Sigmoid colon (tissue), 7 donors: ENCODE measurements around the gene ARHGDIA. TPM values are rescaled to one million over a fixed set of nuclear protein-coding genes. Genes with fewer than 3 reads are reported as not detected.
A peak's percentile ranks its signal among the peaks of the same experiment; 100 is the strongest.

Experiments
- DNase-seq: peaks from one replicate; pipeline ENCODE4 v3.0.0-alpha.2; 2019
- H3K27ac ChIP-seq, 4 donors: fragments of 200-600 bp; sonication (generic); one replicate each; pipeline ENCODE4 v1.5.1; 2016 to 2019; ENCODE audit warnings: mild to moderate bottlenecking in 1 of 4
- H3K27me3 ChIP-seq, 3 donors: fragments of 200-600 bp; sonication (generic); one replicate each; pipeline ENCODE4 v1.5.1; 2019; ENCODE audit warnings: mild to moderate bottlenecking in 1 of 3
- H3K36me3 ChIP-seq, 4 donors: fragments of 200-600 bp; sonication (generic); one replicate each; pipeline ENCODE4 v1.5.1; 2016 to 2019
- H3K4me1 ChIP-seq, 4 donors: fragments of 200-600 bp; sonication (generic); one replicate each; pipeline ENCODE4 v1.5.1; 2017 to 2019
- H3K4me3 ChIP-seq, 4 donors: fragments of 200-600 bp; sonication (generic); one replicate each; pipeline ENCODE4 v1.5.1; 2017 to 2019; ENCODE audit warnings: mild to moderate bottlenecking in 2 of 4, moderate library complexity in 1 of 4
- H3K9me3 ChIP-seq, 4 donors: fragments of 200-600 bp in 3 of 4; sonication (generic) in 3 of 4; one replicate each; pipeline versions ENCODE4 v1.5.1 to v1.6.1; 2013 to 2019
- EP300 ChIP-seq, 4 donors: sonication (generic); formaldehyde crosslinking; IDR thresholded peaks; one replicate each; pipeline ENCODE4 v1.6.1; 2017; ENCODE audit warnings: antibody characterized with exemption in 4 of 4
- POLR2A ChIP-seq, 2 donors: fragments of 450-650 bp; IDR thresholded peaks; one replicate each; pipeline ENCODE4 v1.6.1; 2016; ENCODE audit warnings: antibody characterized with exemption in 2 of 2, mild to moderate bottlenecking in 2 of 2, moderate library complexity in 2 of 2
- POLR2AphosphoS5 ChIP-seq, 4 donors: sonication (generic); formaldehyde crosslinking; IDR thresholded peaks; one replicate each; pipeline ENCODE4 v1.6.1; 2017; ENCODE audit warnings: antibody characterized with exemption in 4 of 4
- WGBS, 2 donors: extraction: QIAGEN DNeasy Blood & Tissue Kit; methylation state at CpG; one replicate each; pipeline ENCODE4 v1.1.7; 2013; 5-methylcytosine and 5-hydroxymethylcytosine counted together
- intact Hi-C: fragments of 100-400 bp; cut with DNase I; formaldehyde crosslinking; loops from one replicate; pipeline ENCODE4 v1.15.1; 2023
- polyA plus RNA-seq, 3 donors: library from polyadenylated mRNA; stranded (reverse); fragments of 200-250 nt; gene quantifications; one replicate each; pipeline ENCODE4 v1.2.3, GENCODE V29; 2013
- total RNA-seq, 4 donors: library from RNA; depleted of rRNA; stranded (reverse); fragments of >200 nt; gene quantifications; one replicate each; pipeline ENCODE4 v1.1.0, GENCODE V29; 2016
- TF ChIP-seq, protein P1 (sequence below), 4 experiments: fragments of 450-650 bp in 3 of 4; fragments of 200-600 bp in 1 of 4; IDR thresholded peaks; one replicate each; pipeline ENCODE4 v1.5.1; 2016 to 2019; ENCODE audit warnings: antibody characterized with exemption in 4 of 4, mild to moderate bottlenecking in 3 of 4, moderate library complexity in 2 of 4
- donor health status: healthy with polysubstance abuse.
- donor health status: Bipolar disorder and iron deficiency.
- donor health status: healthy.

The ARHGDIA gene
- total and polyA plus RNA-seq, 7 donors, result 67.0 to 452 (median 99.5) TPM

DNA sequence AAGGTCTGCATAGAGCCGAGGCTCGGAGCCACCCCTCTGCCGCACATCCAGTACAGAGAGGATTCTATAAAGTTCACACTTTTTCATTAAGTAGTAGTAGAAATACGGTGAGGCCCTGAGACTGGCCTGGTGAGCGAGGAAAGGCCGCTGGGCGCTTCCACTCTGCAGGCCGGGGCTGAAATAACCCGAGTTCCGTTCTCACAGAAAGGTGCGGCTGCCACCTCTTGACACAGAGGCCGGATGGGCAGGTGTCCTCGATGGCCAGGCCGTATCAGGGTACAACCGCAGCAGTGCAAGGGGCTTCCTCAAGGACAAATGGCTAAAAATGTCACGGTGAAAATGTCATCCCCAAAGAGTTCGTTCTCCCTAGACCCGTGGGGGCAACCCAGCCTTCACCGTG lies 40.8 kb upstream of the ARHGDIA start:
- Histone ChIP-seq H3K27me3 (no peaks in the 10 kb centered on the region), H3K27ac (peak overlapping the region; percentile 56 to 78 (median 74)), H3K36me3 (peaks cover 13 to 46% (median 26%) of the 10 kb centered on the region in 4 donors), H3K9me3 (no peaks in the 10 kb centered on the region), H3K4me1 (peaks cover 0 to 28% (median 22%) of the 10 kb centered on the region in 4 donors), H3K4me3 (peak overlapping the region in 1 of 4 donors; percentile 20)
- intact Hi-C loops, result no loop called here
- no peak for TF ChIP-seq POLR2A (IDR thresholded peaks at IDR 0.05)
- 80 to 89% methylated on average over 19 of the region's 19 CpGs for WGBS, 2 donors
- no peak for DNase-seq

GRCh38 chr17:81911277-81911961 lies 40.3 kb upstream of the ARHGDIA start, which contains the start of gene PCYT2:
PCYT2 (minus strand) TSS chr17:81911399; CDS start chr17:81911355, 44 bp downstream.
- intact Hi-C loops, result no loop called here
- Histone ChIP-seq H3K9me3 (no peaks in the 10 kb centered on the region), H3K27ac (peak within 1 kb of the TSS; percentile 56 to 78 (median 74)), H3K27me3 (no peaks in the 10 kb centered on the region), H3K4me1 (peaks cover 0 to 22% (median 17%) of the 10 kb centered on the region in 4 donors), H3K4me3 (peak within 1 kb of the TSS; percentile 58 to 77 (median 63)), H3K36me3 (peaks cover 13 to 46% (median 26%) of the 10 kb centered on the region in 4 donors)
- WGBS, 2 donors, result 5 to 8% methylated on average over 84 of the region's 84 CpGs
- TF ChIP-seq, protein P1, sequence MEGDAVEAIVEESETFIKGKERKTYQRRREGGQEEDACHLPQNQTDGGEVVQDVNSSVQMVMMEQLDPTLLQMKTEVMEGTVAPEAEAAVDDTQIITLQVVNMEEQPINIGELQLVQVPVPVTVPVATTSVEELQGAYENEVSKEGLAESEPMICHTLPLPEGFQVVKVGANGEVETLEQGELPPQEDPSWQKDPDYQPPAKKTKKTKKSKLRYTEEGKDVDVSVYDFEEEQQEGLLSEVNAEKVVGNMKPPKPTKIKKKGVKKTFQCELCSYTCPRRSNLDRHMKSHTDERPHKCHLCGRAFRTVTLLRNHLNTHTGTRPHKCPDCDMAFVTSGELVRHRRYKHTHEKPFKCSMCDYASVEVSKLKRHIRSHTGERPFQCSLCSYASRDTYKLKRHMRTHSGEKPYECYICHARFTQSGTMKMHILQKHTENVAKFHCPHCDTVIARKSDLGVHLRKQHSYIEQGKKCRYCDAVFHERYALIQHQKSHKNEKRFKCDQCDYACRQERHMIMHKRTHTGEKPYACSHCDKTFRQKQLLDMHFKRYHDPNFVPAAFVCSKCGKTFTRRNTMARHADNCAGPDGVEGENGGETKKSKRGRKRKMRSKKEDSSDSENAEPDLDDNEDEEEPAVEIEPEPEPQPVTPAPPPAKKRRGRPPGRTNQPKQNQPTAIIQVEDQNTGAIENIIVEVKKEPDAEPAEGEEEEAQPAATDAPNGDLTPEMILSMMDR (IDR thresholded peaks at IDR 0.05), result no peak
- TF ChIP-seq EP300 (IDR thresholded peaks at IDR 0.05) (no peak), POLR2A (IDR thresholded peaks at IDR 0.05) (no peak), POLR2AphosphoS5 (IDR thresholded peaks at IDR 0.05) (peak in 1 of 4 donors; percentile 4)
- DNase-seq, result peak; percentile 96

DNA sequence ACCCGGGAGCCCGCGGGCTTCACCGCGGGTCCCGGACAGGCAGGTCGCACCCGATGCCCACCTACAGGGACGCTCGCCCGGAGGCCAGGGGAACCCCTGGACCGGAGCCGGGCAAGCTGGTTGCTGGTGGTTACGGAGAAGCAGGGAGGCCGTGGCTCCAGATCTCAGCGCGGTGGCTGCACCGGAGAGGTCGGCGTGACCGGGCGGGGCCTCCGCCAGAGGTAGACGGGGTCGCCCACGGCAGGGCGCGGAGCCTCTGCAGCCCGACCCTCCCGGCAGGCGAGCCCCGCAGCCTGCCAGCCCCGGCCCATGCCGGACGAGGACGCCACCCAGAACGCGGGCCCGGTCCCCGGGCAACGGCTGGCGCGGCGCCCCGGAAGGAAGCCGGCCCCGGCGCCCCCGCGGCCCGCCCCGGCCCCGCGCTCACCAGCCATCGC lies 39.7 kb upstream of the ARHGDIA start:
- H3K27me3 ChIP-seq, result no peaks in the 10 kb centered on the region
- H3K4me1 ChIP-seq, result peaks cover 0 to 17% (median 14%) of the 10 kb centered on the region in 4 donors
- peak overlapping the region; percentile 58 to 77 (median 63) for H3K4me3 ChIP-seq
- peak; percentile 66 for DNase-seq
- intact Hi-C loops, result no loop called here
- peaks cover 13 to 45% (median 26%) of the 10 kb centered on the region in 4 donors for H3K36me3 ChIP-seq
- 1% methylated on average over 55 of the region's 55 CpGs for WGBS, 2 donors
- peak overlapping the region; percentile 52 to 76 (median 62) for H3K27ac ChIP-seq
- TF ChIP-seq POLR2A (IDR thresholded peaks at IDR 0.05) (no peak), EP300 (IDR thresholded peaks at IDR 0.05) (no peak), POLR2AphosphoS5 (IDR thresholded peaks at IDR 0.05) (no peak)
- TF ChIP-seq, protein P1 (IDR thresholded peaks at IDR 0.05), result no peak
- H3K9me3 ChIP-seq, result no peaks in the 10 kb centered on the region

- intact Hi-C loops, result no loop called here
- Histone ChIP-seq H3K9me3 (no peaks in the 10 kb centered on the region), H3K4me3 (peak overlapping the region; percentile 58 to 77 (median 63)), H3K27ac (peak overlapping the region in 3 of 4 donors; percentile 52 to 76 (median 56)), H3K36me3 (peaks cover 13 to 39% (median 24%) of the 10 kb centered on the region in 4 donors), H3K4me1 (peaks cover 0 to 15% (median 13%) of the 10 kb centered on the region in 4 donors), H3K27me3 (no peaks in the 10 kb centered on the region)
- WGBS, 2 donors, result 26 to 37% methylated on average over 23 of the region's 23 CpGs
- peak; percentile 68 for DNase-seq
- TF ChIP-seq POLR2A (IDR thresholded peaks at IDR 0.05) (no peak), POLR2AphosphoS5 (IDR thresholded peaks at IDR 0.05) (no peak), EP300 (IDR thresholded peaks at IDR 0.05) (no peak)
- TF ChIP-seq, protein P1 (IDR thresholded peaks at IDR 0.05), result no peak
Observed at GRCh38 chr17:81909966-81910839, 39.1 kb upstream of the ARHGDIA start.

DNA sequence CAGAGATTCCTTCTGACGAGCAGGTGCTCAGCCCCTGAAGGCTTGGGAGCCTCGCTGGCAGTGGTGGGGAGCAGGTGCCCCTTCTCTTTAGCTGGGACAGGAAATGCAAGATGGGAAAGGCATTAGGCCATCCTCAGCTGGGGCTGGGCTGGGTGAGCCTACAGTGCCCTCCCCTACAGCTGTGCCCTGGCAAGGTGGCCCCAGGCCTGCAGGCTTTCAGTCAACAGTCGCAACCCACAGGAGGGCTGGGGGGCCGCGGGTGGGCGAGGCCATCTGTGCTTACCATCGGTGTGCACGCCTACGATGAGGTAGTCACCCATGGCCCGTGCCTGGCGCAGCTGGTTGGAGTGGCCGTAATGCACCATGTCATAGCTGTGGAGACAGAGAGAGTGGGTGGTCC lies 38.1 kb upstream of the ARHGDIA start:
- no peaks in the 10 kb centered on the region for H3K9me3 ChIP-seq
- no peak overlapping the region for H3K27ac ChIP-seq
- no peak overlapping the region for H3K4me3 ChIP-seq
- intact Hi-C loops, result no loop called here
- no peak for DNase-seq
- peaks cover 10 to 34% (median 17%) of the 10 kb centered on the region in 4 donors for H3K36me3 ChIP-seq
- 93 to 95% methylated on average over 12 of the region's 12 CpGs for WGBS, 2 donors
- TF ChIP-seq EP300 (IDR thresholded peaks at IDR 0.05), result no peak
- TF ChIP-seq, protein P1 (IDR thresholded peaks at IDR 0.05), result no peak
- peaks cover 0 to 15% (median 13%) of the 10 kb centered on the region in 4 donors for H3K4me1 ChIP-seq
- H3K27me3 ChIP-seq, result no peaks in the 10 kb centered on the region
